Thyroid gland (tissue), 4 donors: ENCODE measurements around the gene ASPN. TPM values are rescaled to one million over a fixed set of nuclear protein-coding genes. Genes with fewer than 3 reads are reported as not detected.

Source experiments
- DNase-seq, 2 donors: peaks; one replicate each; pipeline ENCODE4 v3.0.0-alpha.2; 2019
- H3K27ac ChIP-seq, 3 donors: fragments of 200-600 bp; sonication (generic); 1 replicate in 2 of 3; 2 replicates in 1 of 3; pipeline ENCODE4 v1.5.1; 2016 to 2019; ENCODE audit warnings: mild to moderate bottlenecking in 1 of 3, moderate library complexity in 1 of 3
- H3K27me3 ChIP-seq: fragments of 200-600 bp; sonication (generic); one replicate; pipeline ENCODE4 v1.5.1; 2019
- H3K36me3 ChIP-seq, 2 donors: fragments of 200-600 bp; sonication (generic); one replicate each; pipeline ENCODE4 v1.5.1; 2016 to 2019
- H3K4me1 ChIP-seq, 2 donors: fragments of 200-600 bp; sonication (generic); one replicate each; pipeline ENCODE4 v1.5.1; 2017 to 2019
- H3K4me3 ChIP-seq, 3 donors: fragments of 200-600 bp; sonication (generic); replicated peaks in 1 of 3; 1 replicate in 2 of 3; 2 replicates in 1 of 3; pipeline ENCODE4 v1.5.1; 2016; ENCODE audit warnings: mild to moderate bottlenecking in 1 of 3
- H3K9me3 ChIP-seq: fragments of 200-600 bp; sonication (generic); one replicate; pipeline ENCODE4 v1.5.1; 2017
- POLR2A ChIP-seq, 2 donors: fragments of 450-650 bp; IDR thresholded peaks; one replicate each; pipeline ENCODE4 v1.6.1; 2017; ENCODE audit warnings: antibody characterized with exemption in 2 of 2, mild to moderate bottlenecking in 2 of 2, moderate library complexity in 1 of 2
- WGBS, 2 donors: methylation state at CpG; one replicate each; pipeline ENCODE4 v1.1.5; 2017; 5-methylcytosine and 5-hydroxymethylcytosine counted together
- intact Hi-C: fragments of 100-400 bp; cut with DNase I; formaldehyde crosslinking; loops from one replicate; pipeline ENCODE4 v1.15.1; 2023
- total RNA-seq, 4 donors: library from RNA; depleted of rRNA; stranded (reverse); fragments of >200 nt; gene quantifications; one replicate each; pipeline ENCODE4 v1.2.3, GENCODE V29; 2016
- TF ChIP-seq, protein P1 (sequence below), 6 experiments: fragments of 200-600 bp in 3 of 6; fragments of 450-650 bp in 3 of 6; sonication (generic) in 3 of 6; IDR thresholded peaks; one replicate each; pipeline ENCODE4 v1.5.1; 2016 to 2019; ENCODE audit warnings: antibody characterized with exemption in 6 of 6, mild to moderate bottlenecking in 2 of 6, inconsistent platforms in 1 of 6, moderate library complexity in 1 of 6

Gene ASPN
- total RNA-seq, 4 donors from 2014 or later, result 2.4 to 15.3 (median 7.4) TPM

DNA sequence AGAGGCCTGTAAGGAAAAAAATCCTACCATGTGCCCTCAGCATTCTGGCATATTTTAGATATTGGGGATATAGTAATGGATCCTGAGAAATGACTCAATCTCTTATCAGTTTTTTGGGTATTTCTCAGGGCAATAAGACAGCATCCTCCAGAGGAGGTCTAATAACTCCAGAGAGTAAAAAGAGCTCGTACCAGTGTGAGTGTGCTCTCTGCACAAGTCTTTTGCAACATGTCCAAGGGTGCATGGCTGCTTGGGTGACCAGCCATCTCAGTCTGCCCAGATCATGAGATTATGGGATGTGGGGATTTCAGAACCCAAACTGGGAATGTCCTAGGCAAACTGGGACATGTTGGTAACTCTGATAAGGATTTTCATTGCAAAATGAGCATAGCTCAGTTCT lies 15.3 kb downstream of the ASPN start:
- no peak for DNase-seq
- H3K4me3 ChIP-seq, result no peak overlapping the region
- intact Hi-C loops, result no loop called here
- 93 to 100% methylated on average over 1 of the region's 1 CpG for WGBS, 2 donors
- H3K36me3 ChIP-seq, result no peaks in the 10 kb centered on the region
- no peaks in the 10 kb centered on the region for H3K27me3 ChIP-seq
- H3K9me3 ChIP-seq, result no peaks in the 10 kb centered on the region
- no peaks in the 10 kb centered on the region for H3K4me1 ChIP-seq
- TF ChIP-seq POLR2A (IDR thresholded peaks at IDR 0.05), result no peak
- TF ChIP-seq, protein P1, sequence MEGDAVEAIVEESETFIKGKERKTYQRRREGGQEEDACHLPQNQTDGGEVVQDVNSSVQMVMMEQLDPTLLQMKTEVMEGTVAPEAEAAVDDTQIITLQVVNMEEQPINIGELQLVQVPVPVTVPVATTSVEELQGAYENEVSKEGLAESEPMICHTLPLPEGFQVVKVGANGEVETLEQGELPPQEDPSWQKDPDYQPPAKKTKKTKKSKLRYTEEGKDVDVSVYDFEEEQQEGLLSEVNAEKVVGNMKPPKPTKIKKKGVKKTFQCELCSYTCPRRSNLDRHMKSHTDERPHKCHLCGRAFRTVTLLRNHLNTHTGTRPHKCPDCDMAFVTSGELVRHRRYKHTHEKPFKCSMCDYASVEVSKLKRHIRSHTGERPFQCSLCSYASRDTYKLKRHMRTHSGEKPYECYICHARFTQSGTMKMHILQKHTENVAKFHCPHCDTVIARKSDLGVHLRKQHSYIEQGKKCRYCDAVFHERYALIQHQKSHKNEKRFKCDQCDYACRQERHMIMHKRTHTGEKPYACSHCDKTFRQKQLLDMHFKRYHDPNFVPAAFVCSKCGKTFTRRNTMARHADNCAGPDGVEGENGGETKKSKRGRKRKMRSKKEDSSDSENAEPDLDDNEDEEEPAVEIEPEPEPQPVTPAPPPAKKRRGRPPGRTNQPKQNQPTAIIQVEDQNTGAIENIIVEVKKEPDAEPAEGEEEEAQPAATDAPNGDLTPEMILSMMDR (IDR thresholded peaks at IDR 0.05), result no peak
- no peak overlapping the region for H3K27ac ChIP-seq

DNA sequence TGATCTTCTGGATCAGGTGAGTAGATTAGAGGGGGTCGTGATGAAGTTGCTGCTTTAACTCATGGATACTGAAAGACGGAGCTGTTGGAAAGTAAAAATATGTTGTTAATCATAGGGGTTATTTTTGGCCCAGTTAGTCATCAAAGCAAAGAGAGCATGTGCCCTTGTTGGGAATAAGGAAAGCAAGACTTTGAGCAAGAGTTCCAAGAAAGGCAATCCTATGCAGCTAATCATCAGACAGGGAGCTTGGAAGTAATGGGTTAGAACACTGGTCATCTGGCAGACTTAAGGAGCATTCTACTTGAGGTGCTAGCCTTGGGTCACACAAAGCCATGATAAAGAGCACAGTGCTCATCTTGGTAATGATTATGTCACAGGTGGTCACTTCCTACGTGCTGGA lies 18.3 kb downstream of the ASPN start:
- Histone ChIP-seq H3K27me3 (no peaks in the 10 kb centered on the region), H3K4me1 (no peaks in the 10 kb centered on the region), H3K36me3 (no peaks in the 10 kb centered on the region), H3K4me3 (no peak overlapping the region), H3K9me3 (no peaks in the 10 kb centered on the region), H3K27ac (no peak overlapping the region)
- no peak for TF ChIP-seq POLR2A (IDR thresholded peaks at IDR 0.05)
- TF ChIP-seq, protein P1 (IDR thresholded peaks at IDR 0.05), result no peak
- WGBS, 2 donors, result 84 to 87% methylated on average over 3 of the region's 3 CpGs
- no peak for DNase-seq
- intact Hi-C loops, result no loop called here

- Histone ChIP-seq H3K27ac (no peak overlapping the region), H3K4me1 (no peaks in the 10 kb centered on the region), H3K27me3 (no peaks in the 10 kb centered on the region), H3K9me3 (no peaks in the 10 kb centered on the region), H3K36me3 (no peaks in the 10 kb centered on the region), H3K4me3 (no peak overlapping the region)
- no peak for DNase-seq
- TF ChIP-seq, protein P1 (IDR thresholded peaks at IDR 0.05), result no peak
- no peak for TF ChIP-seq POLR2A (IDR thresholded peaks at IDR 0.05)
- intact Hi-C loops, result no loop called here
These were observed 18.9 kb downstream of the ASPN start for GRCh38 chr9:92463387-92463786.

GRCh38 chr9:92457576-92457975 lies 24.7 kb downstream of the ASPN start:
- Histone ChIP-seq H3K4me3 (no peak overlapping the region), H3K27me3 (no peaks in the 10 kb centered on the region), H3K9me3 (no peaks in the 10 kb centered on the region), H3K4me1 (no peaks in the 10 kb centered on the region), H3K27ac (no peak overlapping the region), H3K36me3 (no peaks in the 10 kb centered on the region)
- WGBS, 2 donors, result 96 to 97% methylated on average over 4 of the region's 4 CpGs
- intact Hi-C loops, result no loop called here
- TF ChIP-seq POLR2A (IDR thresholded peaks at IDR 0.05), result no peak
- TF ChIP-seq, protein P1 (IDR thresholded peaks at IDR 0.05), result no peak
- DNase-seq, result no peak

DNA sequence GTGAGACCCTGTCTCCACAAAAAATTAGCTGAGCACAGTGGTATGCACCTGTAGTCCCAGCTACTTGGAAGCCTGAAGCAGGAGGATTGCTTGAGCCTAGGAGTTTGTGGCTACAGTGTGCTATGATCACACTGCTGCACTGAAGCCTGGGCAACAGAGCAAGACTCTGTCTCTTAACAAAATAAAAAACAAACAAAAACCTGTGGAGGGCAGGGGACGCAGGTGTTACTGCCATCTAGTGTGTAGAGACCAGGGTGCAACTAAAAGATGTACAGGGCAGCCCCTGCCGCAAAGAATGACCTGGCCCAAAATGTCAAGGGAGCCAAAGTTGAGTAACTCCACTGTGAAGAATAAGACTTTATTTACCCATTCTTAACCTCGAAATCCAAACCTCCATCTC lies 27.1 kb downstream of the ASPN start:
- no peaks in the 10 kb centered on the region for H3K4me1 ChIP-seq
- no peak overlapping the region for H3K27ac ChIP-seq
- H3K27me3 ChIP-seq, result no peaks in the 10 kb centered on the region
- no peak overlapping the region for H3K4me3 ChIP-seq
- WGBS, 2 donors, result 70 to 85% methylated on average over 3 of the region's 3 CpGs
- H3K9me3 ChIP-seq, result no peaks in the 10 kb centered on the region
- intact Hi-C loops, result no loop called here
- no peak for DNase-seq
- no peaks in the 10 kb centered on the region for H3K36me3 ChIP-seq
- TF ChIP-seq POLR2A (IDR thresholded peaks at IDR 0.05), result no peak
- TF ChIP-seq, protein P1 (IDR thresholded peaks at IDR 0.05), result no peak
